Astrocyte (in vitro differentiated cells and primary cell): ENCODE measurements around the gene CBS. TPM values are rescaled to one million over a fixed set of nuclear protein-coding genes. Genes with fewer than 3 reads are reported as not detected.
"Not testable (repeated sequence)": the region's sequence is repeated elsewhere in the genome, so short reads cannot be mapped to it uniquely, and the experiment has no call there.

Experiments used
- DNase-seq: peaks from one replicate; pipeline ENCODE4 v3.0.0-alpha.2; 2010; ENCODE audit warnings: low read depth
- FAIRE-seq: peaks from 2 replicates; lab custom pipeline; 2011; peaks lifted over from hg19 to GRCh38; lab: Jason Lieb, UNC
- H2AFZ ChIP-seq: 2 replicates; pipeline ENCODE4 v1.6.0; 2012; ENCODE audit warnings: low read depth, low read length, inconsistent platforms
- H3K27ac ChIP-seq: 2 replicates; pipeline ENCODE4 v1.5.1; 2011; ENCODE audit warnings: low read depth, low read length, inconsistent platforms
- H3K27me3 ChIP-seq: 2 replicates; pipeline ENCODE4 v1.6.0; 2011; ENCODE audit warnings: low read length, inconsistent platforms; ENCODE audit not compliant: insufficient read depth
- H3K36me3 ChIP-seq: 2 replicates; pipeline ENCODE4 v1.5.1; 2011; ENCODE audit warnings: low read length, inconsistent platforms; ENCODE audit not compliant: insufficient read depth
- H3K4me1 ChIP-seq: 2 replicates; pipeline ENCODE4 v1.5.1; 2011; ENCODE audit warnings: low read length, inconsistent platforms; ENCODE audit not compliant: insufficient read depth
- H3K4me2 ChIP-seq: 2 replicates; pipeline ENCODE4 v1.6.0; 2012; ENCODE audit warnings: low read length, inconsistent platforms
- H3K4me3 ChIP-seq: 2 replicates; pipeline ENCODE4 v1.5.1; 2011; ENCODE audit warnings: low read depth, mild to moderate bottlenecking, low read length, inconsistent platforms; ENCODE audit not compliant: insufficient read depth
- H3K79me2 ChIP-seq: 2 replicates; pipeline ENCODE4 v1.6.0; 2012; ENCODE audit warnings: mild to moderate bottlenecking, low read length, inconsistent platforms; ENCODE audit not compliant: insufficient read depth
- H3K9ac ChIP-seq: 2 replicates; pipeline ENCODE4 v1.6.0; 2012; ENCODE audit warnings: mild to moderate bottlenecking, low read length, inconsistent platforms
- H3K9me3 ChIP-seq: 2 replicates; pipeline ENCODE4 v1.5.1; 2012; ENCODE audit warnings: low read depth, mild to moderate bottlenecking, low read length, inconsistent platforms; ENCODE audit not compliant: insufficient read depth
- H4K20me1 ChIP-seq: 2 replicates; pipeline ENCODE4 v1.6.0; 2012; ENCODE audit warnings: low read length, inconsistent platforms; ENCODE audit not compliant: insufficient read depth
- H3K27ac Mint-ChIP-seq: one replicate; pipeline ENCODE4 v1.8.0; 2021; ENCODE audit warnings: mild to moderate bottlenecking, mixed read lengths; ENCODE audit not compliant: unreplicated experiment
- H3K27me3 Mint-ChIP-seq: one replicate; pipeline ENCODE4 v1.8.0; 2021; ENCODE audit warnings: low read depth, mixed read lengths; ENCODE audit not compliant: unreplicated experiment
- H3K36me3 Mint-ChIP-seq: one replicate; pipeline ENCODE4 v1.8.0; 2021; ENCODE audit warnings: low read depth, mixed read lengths; ENCODE audit not compliant: unreplicated experiment
- H3K4me1 Mint-ChIP-seq: one replicate; pipeline ENCODE4 v1.8.0; 2021; ENCODE audit warnings: low read depth, mixed read lengths; ENCODE audit not compliant: unreplicated experiment
- H3K4me3 Mint-ChIP-seq: one replicate; pipeline ENCODE4 v1.8.0; 2021; ENCODE audit warnings: mild to moderate bottlenecking, moderate library complexity, mixed read lengths; ENCODE audit not compliant: unreplicated experiment
- H3K9me3 Mint-ChIP-seq: one replicate; pipeline ENCODE4 v1.8.0; 2021; ENCODE audit warnings: mild to moderate bottlenecking, mixed read lengths; ENCODE audit not compliant: unreplicated experiment
- total RNA-seq: library from RNA; stranded (reverse); gene quantifications from 2 replicates; pipeline ENCODE4 v1.2.1, GENCODE V29; 2021

CBS gene
- total RNA-seq, 1 donor from 2014 or later, result 195 TPM

DNA sequence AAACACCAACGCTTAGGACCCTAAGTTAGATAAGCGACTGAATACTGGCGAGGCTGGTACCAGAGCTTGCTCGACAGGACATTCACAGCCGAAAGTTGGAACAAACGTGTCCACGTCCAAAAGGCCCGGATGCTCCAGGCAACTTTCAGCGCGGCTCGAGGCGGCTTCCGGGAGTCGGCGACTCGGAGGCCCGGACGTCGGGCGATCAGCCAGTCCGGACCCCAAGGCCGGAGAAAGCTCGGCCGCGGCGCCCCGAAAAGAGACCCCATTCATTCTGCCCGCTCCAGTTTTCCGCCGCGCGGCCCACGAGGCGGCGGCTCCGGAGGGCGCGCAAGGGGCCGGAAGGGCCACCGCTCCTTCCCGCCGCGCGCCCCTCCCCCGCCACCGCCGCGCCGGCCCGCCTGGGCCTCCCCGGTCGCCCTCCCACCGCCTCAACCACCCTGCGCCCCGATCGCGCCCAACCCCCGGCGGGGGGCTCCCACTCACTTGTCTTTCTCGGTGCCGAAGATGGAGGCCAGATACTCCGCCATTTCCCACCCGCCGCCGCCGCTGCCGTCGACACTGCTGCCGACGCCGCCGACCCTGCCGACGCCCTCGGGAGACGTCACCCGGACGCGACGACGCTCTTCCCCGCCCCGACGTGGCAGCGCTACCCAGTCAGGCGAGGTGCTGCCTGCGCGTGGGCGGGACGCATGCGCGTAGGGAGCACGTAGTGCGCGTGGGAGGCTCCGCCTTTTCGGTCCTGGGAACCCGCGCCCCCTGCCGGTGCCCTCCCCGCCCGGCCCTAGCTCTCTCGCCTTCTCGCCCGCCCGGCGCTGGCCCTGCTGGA is 31.5 kb upstream of the CBS start, which contains the start of gene U2AF1:
Gene U2AF1 (minus strand): TSS at position 606 of the 829 bp plus-strand sequence. CDS start 76 bp downstream, at position 530.
- not testable (repeated sequence) for H3K36me3 ChIP-seq, H3K27me3 Mint-ChIP-seq, FAIRE-seq, H3K9me3 ChIP-seq, H3K27ac Mint-ChIP-seq, H3K4me3 Mint-ChIP-seq, H3K36me3 Mint-ChIP-seq, H4K20me1 ChIP-seq, H3K4me1 Mint-ChIP-seq, H3K79me2 ChIP-seq, H3K4me2 ChIP-seq, H3K9me3 Mint-ChIP-seq, H2AFZ ChIP-seq, H3K4me1 ChIP-seq, H3K27me3 ChIP-seq
- Histone ChIP-seq H3K9ac (peak within 1 kb of the TSS; percentile 72), H3K27ac (peak within 1 kb of the TSS; percentile 12), H3K4me3 (peak within 1 kb of the TSS; percentile 42)
- DNase-seq, result peak; percentile 1

- H3K4me3 Mint-ChIP-seq, DNase-seq, H3K9me3 Mint-ChIP-seq, H3K4me3 ChIP-seq, H3K9ac ChIP-seq, H3K27me3 Mint-ChIP-seq, H3K4me1 Mint-ChIP-seq, H3K27ac ChIP-seq, H3K79me2 ChIP-seq, H3K27ac Mint-ChIP-seq, H3K4me2 ChIP-seq, H3K36me3 ChIP-seq, H3K36me3 Mint-ChIP-seq, FAIRE-seq, H3K27me3 ChIP-seq, H3K9me3 ChIP-seq, H2AFZ ChIP-seq, H4K20me1 ChIP-seq, H3K4me1 ChIP-seq: not testable (repeated sequence)
Observed at GRCh38 chr21:43104642-43105041, 29.0 kb upstream of the CBS start.

GRCh38 chr21:43102281-43102680 is 26.6 kb upstream of the CBS start:
- not testable (repeated sequence) for H3K79me2 ChIP-seq, H3K4me1 Mint-ChIP-seq, H3K9me3 Mint-ChIP-seq, H3K4me3 ChIP-seq, H3K27ac ChIP-seq, H3K4me1 ChIP-seq, H3K27ac Mint-ChIP-seq, H4K20me1 ChIP-seq, H3K27me3 ChIP-seq, H3K27me3 Mint-ChIP-seq, DNase-seq, H3K4me3 Mint-ChIP-seq, H3K9me3 ChIP-seq, FAIRE-seq, H3K36me3 ChIP-seq, H3K36me3 Mint-ChIP-seq, H3K9ac ChIP-seq, H2AFZ ChIP-seq, H3K4me2 ChIP-seq

DNA sequence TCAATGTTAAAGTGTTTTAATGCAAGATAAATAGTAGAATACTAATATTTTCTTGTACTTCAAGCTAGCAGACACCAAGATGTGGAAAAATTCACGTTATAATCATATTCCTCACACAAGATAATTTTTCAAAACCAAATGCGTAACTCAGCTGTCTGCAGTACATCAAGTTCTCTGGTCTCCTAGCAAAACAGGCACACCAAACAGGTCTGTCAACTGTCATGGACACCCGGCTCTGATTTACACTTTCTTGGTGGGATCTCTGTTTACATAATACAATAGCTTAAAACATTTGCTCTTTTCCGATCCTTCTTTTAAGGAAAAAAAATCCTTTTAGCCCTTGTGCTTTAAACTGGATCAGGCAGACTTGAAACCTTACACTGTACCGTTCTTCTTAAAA is 26.0 kb upstream of the CBS start:
- DNase-seq, H3K9me3 ChIP-seq, H3K36me3 ChIP-seq, H3K4me3 Mint-ChIP-seq, H3K4me1 ChIP-seq, FAIRE-seq, H3K27me3 Mint-ChIP-seq, H4K20me1 ChIP-seq, H3K27ac ChIP-seq, H3K9me3 Mint-ChIP-seq, H3K79me2 ChIP-seq, H2AFZ ChIP-seq, H3K27ac Mint-ChIP-seq, H3K27me3 ChIP-seq, H3K9ac ChIP-seq, H3K4me1 Mint-ChIP-seq, H3K4me2 ChIP-seq, H3K4me3 ChIP-seq, H3K36me3 Mint-ChIP-seq: not testable (repeated sequence)

DNA sequence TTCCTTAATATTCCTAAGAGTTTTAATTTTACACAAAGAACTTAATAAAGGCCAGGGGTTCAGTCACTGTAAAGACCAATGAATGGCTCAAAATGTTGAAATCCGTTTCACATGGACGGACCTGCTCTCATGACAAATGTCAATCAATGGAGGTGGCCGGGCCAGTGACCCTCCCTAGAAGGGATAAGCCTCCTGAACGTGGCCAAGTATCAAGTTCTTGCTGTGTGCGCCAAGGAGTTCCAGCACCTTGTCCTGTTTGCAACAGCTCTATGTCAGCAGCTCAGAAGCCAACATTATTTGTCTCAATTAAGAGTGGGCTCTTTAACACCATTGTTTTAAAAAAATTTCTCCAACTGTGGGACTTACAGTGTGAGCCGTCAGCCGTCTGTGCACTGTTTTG is 25.4 kb upstream of the CBS start:
- H3K79me2 ChIP-seq, H3K27ac Mint-ChIP-seq, H3K4me2 ChIP-seq, H3K4me1 ChIP-seq, H3K27ac ChIP-seq, H3K9me3 Mint-ChIP-seq, H3K4me3 Mint-ChIP-seq, H3K9me3 ChIP-seq, H3K36me3 Mint-ChIP-seq, FAIRE-seq, H3K27me3 ChIP-seq, H3K4me1 Mint-ChIP-seq, H3K9ac ChIP-seq, DNase-seq, H3K27me3 Mint-ChIP-seq, H3K36me3 ChIP-seq, H2AFZ ChIP-seq, H3K4me3 ChIP-seq, H4K20me1 ChIP-seq: not testable (repeated sequence)

DNA sequence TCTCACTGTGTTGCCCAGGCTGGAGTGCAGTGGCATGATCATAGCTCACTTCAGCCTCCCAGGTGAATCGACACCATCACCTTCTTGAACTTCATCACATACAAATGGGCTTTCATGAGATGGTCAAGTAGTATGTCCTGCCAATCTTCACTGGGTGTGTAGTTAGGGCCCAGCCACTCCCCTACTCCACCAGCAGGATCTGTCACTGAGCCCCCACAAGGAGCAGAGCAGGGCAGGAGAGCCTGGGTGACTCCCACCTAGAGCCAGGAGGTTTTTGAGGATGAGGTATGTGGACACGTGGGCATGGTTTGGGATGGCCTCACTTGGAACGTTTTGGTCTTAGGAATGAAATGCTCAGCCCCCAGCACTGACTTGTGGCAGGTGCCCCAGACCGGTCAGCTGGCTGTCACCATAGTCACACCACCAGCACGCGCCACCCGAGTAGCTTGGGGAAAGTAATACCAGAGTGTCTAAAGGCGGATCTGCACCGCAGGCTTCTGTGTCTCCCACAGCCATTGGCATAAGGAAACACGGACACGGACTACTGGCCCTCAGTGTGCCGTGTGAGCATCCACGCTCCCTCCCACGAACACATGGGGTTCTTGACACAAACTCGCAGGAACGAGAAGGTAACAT is 16.5 kb upstream of the CBS start:
- not testable (repeated sequence) for H3K36me3 ChIP-seq, DNase-seq, H3K27me3 ChIP-seq, H3K9me3 Mint-ChIP-seq, H3K4me3 ChIP-seq, H3K4me2 ChIP-seq, H3K27me3 Mint-ChIP-seq, H3K9me3 ChIP-seq, H3K27ac Mint-ChIP-seq, H3K36me3 Mint-ChIP-seq, H3K4me3 Mint-ChIP-seq, FAIRE-seq, H3K4me1 Mint-ChIP-seq, H3K79me2 ChIP-seq, H4K20me1 ChIP-seq, H3K9ac ChIP-seq, H2AFZ ChIP-seq, H3K4me1 ChIP-seq, H3K27ac ChIP-seq
